ENCODE measurements around the gene ZNF557. TPM values are rescaled to one million over a fixed set of nuclear protein-coding genes. Genes with fewer than 3 reads are reported as not detected.
A peak's percentile ranks its signal among the peaks of the same experiment; 100 is the strongest.
"Not testable (repeated sequence)": the region's sequence is repeated elsewhere in the genome, so short reads cannot be mapped to it uniquely, and the experiment has no call there.

The ZNF557 gene
- total RNA-seq (10 to 100 TPM; 20.8 to 21.0 TPM), polyA plus RNA-seq (ENCODE audit: insufficient read depth, low read depth, low replicate concordance) (5.6 TPM)
- long read RNA-seq, donor 1, partial matches to known transcripts = 0 of 1 reads
- long read RNA-seq, donor 1, other reads (novel, unspliced or antisense) = 0 of 1 reads
- long read RNA-seq, donor 2, partial matches to known transcripts = 0 of 2 reads
- long read RNA-seq, donor 2, other reads (novel, unspliced or antisense) = 0 of 2 reads

GRCh38 chr19:7069042-7069903, at the start of gene ZNF557:
Gene ZNF557, plus strand, starts transcription at chr19:7069703. Its CDS starts 5,372 bp downstream, at chr19:7075075.
- H3K4me3 ChIP-seq = peak within 1 kb of the TSS; percentile 78 to 99
- peak; percentile 99 for DNase-seq
- H3K27ac ChIP-seq = peak within 1 kb of the TSS; percentile 66 to 87
- H3K27me3 ChIP-seq = no peaks in the 10 kb centered on the region
- 0 to 1% methylated on average over 42 to 53 of the region's 56 CpGs for whole genome bisulfite sequencing, 2 donors
- intact Hi-C loops (cut with DNase I; ENCODE audit: low total_unique reads) = no loop called here
- H3K36me3 ChIP-seq (ENCODE audit: low read depth, missing control alignments) = no peaks in the 10 kb centered on the region
- peaks cover 4% of the 10 kb centered on the region for H3K4me1 ChIP-seq
- TF ChIP-seq CTCF (IDR thresholded peaks at IDR 0.05) (no peak), POLR2A (IDR thresholded peaks at IDR 0.05) (no peak)
- H3K9me3 ChIP-seq = no peaks in the 10 kb centered on the region

- WGBS, 2 donors = no CpG with 5 or more reads among the region's 6 CpGs
- H3K27me3 ChIP-seq; H3K27ac ChIP-seq; H3K36me3 ChIP-seq (ENCODE audit: low read depth, missing control alignments); H3K4me1 ChIP-seq; intact Hi-C loops (cut with DNase I; ENCODE audit: low total_unique reads); H3K9me3 ChIP-seq; DNase-seq; H3K4me3 ChIP-seq: not testable (repeated sequence)
Observed at GRCh38 chr19:7021331-7021730, 48.2 kb upstream of the ZNF557 start, which contains the start of gene MBD3L2B. Gene MBD3L2B, minus strand, starts transcription at chr19:7021431. Its CDS starts 34 bp downstream, at chr19:7021397.

- H3K27me3 ChIP-seq; H3K36me3 ChIP-seq (ENCODE audit: low read depth, missing control alignments); DNase-seq; H3K4me1 ChIP-seq; H3K27ac ChIP-seq; H3K4me3 ChIP-seq; intact Hi-C loops (cut with DNase I; ENCODE audit: low total_unique reads); H3K9me3 ChIP-seq: not testable (repeated sequence)
- no CpG with 5 or more reads among the region's 1 CpG for WGBS, 2 donors
Observed at GRCh38 chr19:7028790-7029189, 40.7 kb upstream of the ZNF557 start.

- WGBS, 2 donors = 89% methylated on average over 1 of the region's 9 CpGs; no CpG with 5 or more reads in 1 of the 2 donors
Observed at GRCh38 chr19:7030278-7030677, 39.2 kb upstream of the ZNF557 start, which contains the start of gene MBD3L5. Gene MBD3L5, plus strand, starts transcription at chr19:7030578. Its CDS starts 34 bp downstream, at chr19:7030612.

GRCh38 chr19:7040079-7040478, 29.4 kb upstream of the ZNF557 start, which contains the start of gene MBD3L4:
Gene MBD3L4, minus strand, starts transcription at chr19:7040179. Its CDS starts 35 bp downstream, at chr19:7040144.
- WGBS, 2 donors = 80 to 100% methylated on average over 1 of the region's 9 CpGs
- intact Hi-C loops (cut with DNase I; ENCODE audit: low total_unique reads); H3K27me3 ChIP-seq; H3K9me3 ChIP-seq; H3K4me3 ChIP-seq; H3K4me1 ChIP-seq; H3K36me3 ChIP-seq (ENCODE audit: low read depth, missing control alignments); DNase-seq; H3K27ac ChIP-seq: not testable (repeated sequence)

More at GRCh38 chr19:7030278-7030677, 39.2 kb upstream of the ZNF557 start, which contains the start of gene MBD3L5:
- H3K4me3 ChIP-seq; H3K4me1 ChIP-seq; H3K27me3 ChIP-seq; DNase-seq; H3K36me3 ChIP-seq (ENCODE audit: low read depth, missing control alignments); H3K27ac ChIP-seq; intact Hi-C loops (cut with DNase I; ENCODE audit: low total_unique reads); H3K9me3 ChIP-seq: not testable (repeated sequence)

GRCh38 chr19:7041563-7041962, 27.9 kb upstream of the ZNF557 start:
- H3K27ac ChIP-seq; H3K27me3 ChIP-seq; intact Hi-C loops (cut with DNase I; ENCODE audit: low total_unique reads); DNase-seq; H3K4me1 ChIP-seq; H3K4me3 ChIP-seq; H3K9me3 ChIP-seq; H3K36me3 ChIP-seq (ENCODE audit: low read depth, missing control alignments): not testable (repeated sequence)
- no CpG with 5 or more reads among the region's 2 CpGs for WGBS, 2 donors

GRCh38 chr19:7049021-7049420, 20.5 kb upstream of the ZNF557 start, which contains the start of gene MBD3L2:
Gene MBD3L2, plus strand, starts transcription at chr19:7049321. Its CDS starts 53 bp downstream, at chr19:7049374.
- H3K4me1 ChIP-seq; H3K4me3 ChIP-seq; H3K36me3 ChIP-seq (ENCODE audit: low read depth, missing control alignments); H3K27ac ChIP-seq; H3K9me3 ChIP-seq; DNase-seq; H3K27me3 ChIP-seq; intact Hi-C loops (cut with DNase I; ENCODE audit: low total_unique reads): not testable (repeated sequence)
- WGBS, 2 donors = no CpG with 5 or more reads among the region's 7 CpGs

GRCh38 chr19:7051421-7051820, 18.1 kb upstream of the ZNF557 start:
- H3K9me3 ChIP-seq; H3K27me3 ChIP-seq; H3K27ac ChIP-seq; H3K4me1 ChIP-seq; intact Hi-C loops (cut with DNase I; ENCODE audit: low total_unique reads); DNase-seq; H3K4me3 ChIP-seq; H3K36me3 ChIP-seq (ENCODE audit: low read depth, missing control alignments): not testable (repeated sequence)
- WGBS, 2 donors = 85% methylated on average over 3 of the region's 5 CpGs; no CpG with 5 or more reads in 1 of the 2 donors

GRCh38 chr19:7052896-7053295, 16.6 kb upstream of the ZNF557 start:
- DNase-seq; H3K36me3 ChIP-seq (ENCODE audit: low read depth, missing control alignments); H3K4me3 ChIP-seq; H3K27me3 ChIP-seq; H3K4me1 ChIP-seq; intact Hi-C loops (cut with DNase I; ENCODE audit: low total_unique reads); H3K9me3 ChIP-seq; H3K27ac ChIP-seq: not testable (repeated sequence)
- WGBS, 2 donors = 89 to 91% methylated on average over 7 of the region's 7 CpGs

GRCh38 chr19:7054635-7055368, 14.7 kb upstream of the ZNF557 start:
- H3K4me3 ChIP-seq; DNase-seq; intact Hi-C loops (cut with DNase I; ENCODE audit: low total_unique reads); H3K27me3 ChIP-seq; H3K36me3 ChIP-seq (ENCODE audit: low read depth, missing control alignments); H3K4me1 ChIP-seq; H3K9me3 ChIP-seq; H3K27ac ChIP-seq: not testable (repeated sequence)
- WGBS, 2 donors = 91 to 94% methylated on average over 10 to 14 of the region's 14 CpGs

Measured in testis (tissue), 5 donors.